Stimulated activated CD8-positive, alpha-beta memory T cell treated with anti-CD3 and anti-CD28 coated beads, Interleukin-7, amount 100 ng/mL, for 48 hours (primary cell): Measurements from ENCODE around the gene RGS17.

Source experiments
- DNase-seq, 2 donors: peaks; one replicate each; pipeline ENCODE4 v3.0.0-alpha.2; 2020; ENCODE audit warnings: low read depth in 1 of 2; ENCODE audit errors: extremely low read depth in 1 of 2

The RGS17 gene

GRCh38 chr6:153086225-153086990 is 44.7 kb downstream of the RGS17 start:
- no peak for DNase-seq

GRCh38 chr6:153085239-153085638 is 45.8 kb downstream of the RGS17 start:
- no peak for DNase-seq

GRCh38 chr6:153084393-153084792 is 46.7 kb downstream of the RGS17 start:
- no peak for DNase-seq

GRCh38 chr6:153083869-153084268 is 47.2 kb downstream of the RGS17 start:
- DNase-seq, result no peak

- no peak for DNase-seq
Measured at GRCh38 chr6:153081914-153082313, 49.2 kb downstream of the RGS17 start.

GRCh38 chr6:153076431-153076830 is 54.7 kb downstream of the RGS17 start:
- DNase-seq, result no peak

- DNase-seq, result no peak
Measured at GRCh38 chr6:153074761-153075160, 56.3 kb downstream of the RGS17 start.

- DNase-seq, result no peak
Measured at GRCh38 chr6:153073841-153074240, 57.2 kb downstream of the RGS17 start.

- DNase-seq, result no peak
Measured at GRCh38 chr6:153070756-153071155, 60.3 kb downstream of the RGS17 start.

GRCh38 chr6:153069897-153070296 is 61.2 kb downstream of the RGS17 start:
- DNase-seq, result no peak

GRCh38 chr6:153065222-153065621 is 65.9 kb downstream of the RGS17 start:
- DNase-seq, result no peak

GRCh38 chr6:153063936-153064335 is 67.1 kb downstream of the RGS17 start:
- DNase-seq, result no peak

GRCh38 chr6:153062516-153062915 is 68.6 kb downstream of the RGS17 start:
- DNase-seq, result no peak

GRCh38 chr6:153059757-153060156 is 71.3 kb downstream of the RGS17 start:
- no peak for DNase-seq

- DNase-seq, result no peak
Measured at GRCh38 chr6:153059311-153059710, 71.8 kb downstream of the RGS17 start.

GRCh38 chr6:153058909-153059308 is 72.2 kb downstream of the RGS17 start:
- no peak for DNase-seq

- no peak for DNase-seq
Measured at GRCh38 chr6:153058291-153058690, 72.8 kb downstream of the RGS17 start.

GRCh38 chr6:153056308-153056707 is 74.8 kb downstream of the RGS17 start:
- no peak for DNase-seq

GRCh38 chr6:153051801-153052200 is 79.3 kb downstream of the RGS17 start:
- no peak for DNase-seq

- DNase-seq, result no peak
Measured at GRCh38 chr6:153048631-153049030, 82.5 kb downstream of the RGS17 start.

GRCh38 chr6:153047386-153047785 is 83.7 kb downstream of the RGS17 start:
- no peak for DNase-seq

GRCh38 chr6:153045271-153045670 is 85.8 kb downstream of the RGS17 start:
- no peak for DNase-seq

- no peak for DNase-seq
Measured at GRCh38 chr6:153044295-153044694, 86.8 kb downstream of the RGS17 start.
